ENCODE results near the gene TEX29. TPM values are rescaled to one million over a fixed set of nuclear protein-coding genes. Genes with fewer than 3 reads are reported as not detected.

The TEX29 gene
- total and polyA plus RNA-seq, 2 of the 4 experiments (the other 2 are of a cell fraction) = 0.46 TPM; not detected in 1

- Histone ChIP-seq H3K4me1 (ENCODE audit: control insufficient read depth, insufficient read depth, low read length) (peaks cover 14% of the 10 kb centered on the region), H3K18ac (ENCODE audit: low read depth, low read length) (no peak overlapping the region), H3K9ac (ENCODE audit: low read depth, low read length) (no peak overlapping the region), H3K36me3 (ENCODE audit: control insufficient read depth, insufficient read depth, low read length) (peaks cover 33% of the 10 kb centered on the region), H4K5ac (ENCODE audit: low read depth, low read length) (no peak overlapping the region), H3K9me1 (ENCODE audit: insufficient read depth, low read length) (peaks cover 37% of the 10 kb centered on the region), H3K4ac (ENCODE audit: low read depth, low read length) (no peak overlapping the region), H3K56ac (ENCODE audit: extremely low read depth, insufficient read depth, low read length) (no peak overlapping the region), H4K91ac (ENCODE audit: insufficient read depth, low read depth, low read length) (no peak overlapping the region), H3K79me1 (ENCODE audit: low read depth in 1 of 2, low read length in 2 of 2) (peaks cover 28 to 60% of the 10 kb centered on the region in 2 experiments), H2AFZ (replicated peaks; ENCODE audit: low read length, poor library complexity) (no peak overlapping the region), H2BK120ac (ENCODE audit: low read depth, low read length) (no peak overlapping the region), H2BK15ac (ENCODE audit: low read depth, low read length) (no peak overlapping the region), H2AK5ac (ENCODE audit: low read depth, low read length) (no peak overlapping the region), H4K20me1 (ENCODE audit: insufficient read depth, low read length) (no peaks in the 10 kb centered on the region), H3K27ac (ENCODE audit: insufficient read depth, low read length) (no peak overlapping the region), H2BK20ac (ENCODE audit: low read depth, low read length) (no peak overlapping the region), H2AK9ac (replicated peaks; ENCODE audit: low read depth, low read length, poor library complexity) (no peak overlapping the region), H3K4me3 (ENCODE audit: insufficient read depth, low read depth, low read length) (no peak overlapping the region), H3K14ac (replicated peaks; ENCODE audit: low read depth, low read length) (no peak overlapping the region), H2BK5ac (ENCODE audit: low read depth, low read length, poor library complexity, severe bottlenecking) (no peak overlapping the region), H3K27me3 (ENCODE audit: control insufficient read depth, insufficient read depth, low read length) (no peaks in the 10 kb centered on the region), H3K9me3 (ENCODE audit: control insufficient read depth, insufficient read depth, low read length) (no peaks in the 10 kb centered on the region), H3K23ac (ENCODE audit: low read depth, low read length) (no peak overlapping the region), H3K4me2 (ENCODE audit: low read depth, low read length) (no peak overlapping the region), H4K8ac (ENCODE audit: low read depth in 2 of 2, low read length in 2 of 2) (no peak overlapping the region)
- WGBS, 2 experiments (ENCODE audit: extremely low coverage in 2 of 2, insufficient read length in 1 of 2) = 95% methylated on average over 6 of the region's 10 CpGs; no CpG with 5 or more reads in 1 of the 2 experiments
- CTCF ChIA-PET = no interaction called here
- dilution Hi-C loops (cut with HindIII; ENCODE audit: low sequenced_read_pairs, unreplicated experiment) (no loop called here), in situ Hi-C loops (cut with MboI; ENCODE audit: low sequenced_read_pairs) (no loop called here), intact Hi-C loops (cut with micrococcal nuclease) (no loop called here)
- DNase-seq (no peak), ATAC-seq (ENCODE audit: low read depth) (no peak)
- TF ChIP-seq RFX5 (IDR thresholded peaks at IDR 0.05; ENCODE audit: low read depth, low read length) (no peak), NFE2L2 (IDR thresholded peaks at IDR 0.05; ENCODE audit: low read depth, low read length) (no peak), FOS (IDR thresholded peaks at IDR 0.05; ENCODE audit: low read depth, low read length) (no peak), RCOR1 (IDR thresholded peaks at IDR 0.05; ENCODE audit: insufficient replicate concordance, low read length) (no peak), ELK1 (IDR thresholded peaks at IDR 0.05; ENCODE audit: borderline replicate concordance, low read depth, low read length) (no peak), SMC3 (IDR thresholded peaks at IDR 0.05; ENCODE audit: low read depth, low read length) (no peak), RAD21 (IDR thresholded peaks at IDR 0.05; ENCODE audit: low read length) (no peak), MAZ (IDR thresholded peaks at IDR 0.05; ENCODE audit: borderline replicate concordance, low read depth, low read length) (no peak), POLR2A (IDR thresholded peaks at IDR 0.05; ENCODE audit: low read depth, low read length) (no peak), CEBPB (IDR thresholded peaks at IDR 0.05; ENCODE audit: low read depth, low read length) (no peak), CHD1 (IDR thresholded peaks at IDR 0.05; ENCODE audit: low read depth, low read length) (no peak), MXI1 (IDR thresholded peaks at IDR 0.05; ENCODE audit: borderline replicate concordance, low read depth, low read length) (no peak), USF2 (IDR thresholded peaks at IDR 0.05; ENCODE audit: low read depth, low read length) (no peak), CTCF (conservative IDR thresholded peaks at IDR 0.05; ENCODE audit: low read depth, low read length) (no peak), BHLHE40 (IDR thresholded peaks at IDR 0.05; ENCODE audit: low read depth, low read length) (no peak), MAFK (IDR thresholded peaks at IDR 0.05; ENCODE audit: low read depth, low read length) (no peak)
- POLR2A ChIA-PET (ENCODE audit: unreplicated experiment) = no interaction called here
- no TSS peak for BruUV-seq (replicated peaks)
Measured at GRCh38 chr13:111275382-111275781, 45.1 kb upstream of the TEX29 start.

Data from IMR-90 (cell line).